ENCODE data around the gene SAMD4A. TPM values are rescaled to one million over a fixed set of nuclear protein-coding genes. Genes with fewer than 3 reads are reported as not detected.

SAMD4A gene
- total and polyA plus RNA-seq, 8 donors: 2.5 to 67.4 (median 15.9) TPM

DNA sequence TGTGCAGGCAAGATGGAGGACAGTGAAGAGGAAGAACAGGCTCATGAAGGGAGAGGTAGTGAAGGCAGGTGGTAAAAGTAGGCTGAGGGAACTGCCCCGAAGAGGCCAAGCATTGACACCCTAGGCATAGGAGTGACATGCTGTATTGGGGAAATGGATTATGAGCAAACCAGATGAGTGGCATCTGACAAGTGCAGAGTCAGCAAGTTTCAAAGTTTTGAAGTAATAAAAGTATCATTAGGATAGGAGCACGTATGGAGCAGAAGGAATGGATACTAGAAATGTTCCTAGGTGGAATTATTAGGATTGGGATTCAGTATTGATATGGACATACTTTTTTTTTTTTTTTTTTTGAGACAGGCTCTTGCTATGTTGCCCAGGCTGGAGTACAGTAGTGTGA lies 139.8 kb downstream of the SAMD4A start:
- H3K27me3 ChIP-seq: no peaks in the 10 kb centered on the region
- intact Hi-C loops (cut with DNase I; ENCODE audit: low total_unique reads): no loop called here
- no peak for TF ChIP-seq POLR2A (IDR thresholded peaks at IDR 0.05)
- TF ChIP-seq POLR2AphosphoS5 (IDR thresholded peaks at IDR 0.05): no peak
- no peak for TF ChIP-seq EP300 (IDR thresholded peaks at IDR 0.05)
- TF ChIP-seq, protein P1, sequence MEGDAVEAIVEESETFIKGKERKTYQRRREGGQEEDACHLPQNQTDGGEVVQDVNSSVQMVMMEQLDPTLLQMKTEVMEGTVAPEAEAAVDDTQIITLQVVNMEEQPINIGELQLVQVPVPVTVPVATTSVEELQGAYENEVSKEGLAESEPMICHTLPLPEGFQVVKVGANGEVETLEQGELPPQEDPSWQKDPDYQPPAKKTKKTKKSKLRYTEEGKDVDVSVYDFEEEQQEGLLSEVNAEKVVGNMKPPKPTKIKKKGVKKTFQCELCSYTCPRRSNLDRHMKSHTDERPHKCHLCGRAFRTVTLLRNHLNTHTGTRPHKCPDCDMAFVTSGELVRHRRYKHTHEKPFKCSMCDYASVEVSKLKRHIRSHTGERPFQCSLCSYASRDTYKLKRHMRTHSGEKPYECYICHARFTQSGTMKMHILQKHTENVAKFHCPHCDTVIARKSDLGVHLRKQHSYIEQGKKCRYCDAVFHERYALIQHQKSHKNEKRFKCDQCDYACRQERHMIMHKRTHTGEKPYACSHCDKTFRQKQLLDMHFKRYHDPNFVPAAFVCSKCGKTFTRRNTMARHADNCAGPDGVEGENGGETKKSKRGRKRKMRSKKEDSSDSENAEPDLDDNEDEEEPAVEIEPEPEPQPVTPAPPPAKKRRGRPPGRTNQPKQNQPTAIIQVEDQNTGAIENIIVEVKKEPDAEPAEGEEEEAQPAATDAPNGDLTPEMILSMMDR (IDR thresholded peaks at IDR 0.05): no peak
- no peak for DNase-seq
- no peak overlapping the region for H3K27ac ChIP-seq
- H3K36me3 ChIP-seq: peaks cover 0 to 20% (median 3%) of the 10 kb centered on the region in 4 donors
- no peaks in the 10 kb centered on the region for H3K9me3 ChIP-seq
- WGBS, 5 donors: 87 to 94% (median 88%) methylated on average over 2 of the region's 2 CpGs
- no peak overlapping the region for H3K4me3 ChIP-seq
- peaks cover 0 to 10% (median 3%) of the 10 kb centered on the region in 4 donors for H3K4me1 ChIP-seq

GRCh38 chr14:54708161-54708560 lies 141.2 kb downstream of the SAMD4A start:
- H3K36me3 ChIP-seq: peaks cover 0 to 7% (median 0%) of the 10 kb centered on the region in 4 donors
- H3K9me3 ChIP-seq: no peaks in the 10 kb centered on the region
- TF ChIP-seq POLR2A (IDR thresholded peaks at IDR 0.05): no peak
- no peak for TF ChIP-seq POLR2AphosphoS5 (IDR thresholded peaks at IDR 0.05)
- no peak for TF ChIP-seq EP300 (IDR thresholded peaks at IDR 0.05)
- TF ChIP-seq, protein P1 (IDR thresholded peaks at IDR 0.05): no peak
- peaks cover 4 to 23% (median 12%) of the 10 kb centered on the region in 4 donors for H3K4me1 ChIP-seq
- WGBS, 5 donors: 87 to 98% (median 89%) methylated on average over 2 of the region's 2 CpGs
- no peak for DNase-seq
- no peaks in the 10 kb centered on the region for H3K27me3 ChIP-seq
- no peak overlapping the region for H3K4me3 ChIP-seq
- H3K27ac ChIP-seq: no peak overlapping the region
- intact Hi-C loops (cut with DNase I; ENCODE audit: low total_unique reads): no loop called here

GRCh38 chr14:54708982-54709381 lies 142.1 kb downstream of the SAMD4A start:
- no peaks in the 10 kb centered on the region for H3K27me3 ChIP-seq
- peaks cover 4 to 32% (median 16%) of the 10 kb centered on the region in 4 donors for H3K4me1 ChIP-seq
- 77 to 88% (median 83%) methylated on average over 5 of the region's 5 CpGs for WGBS, 5 donors
- TF ChIP-seq POLR2AphosphoS5 (IDR thresholded peaks at IDR 0.05) (no peak), POLR2A (IDR thresholded peaks at IDR 0.05) (no peak), EP300 (IDR thresholded peaks at IDR 0.05) (no peak)
- TF ChIP-seq, protein P1 (IDR thresholded peaks at IDR 0.05): no peak
- no peak overlapping the region for H3K4me3 ChIP-seq
- DNase-seq: no peak
- no peak overlapping the region for H3K27ac ChIP-seq
- peaks cover 0 to 4% (median 0%) of the 10 kb centered on the region in 4 donors for H3K36me3 ChIP-seq
- intact Hi-C loops (cut with DNase I; ENCODE audit: low total_unique reads): no loop called here
- H3K9me3 ChIP-seq: no peaks in the 10 kb centered on the region

GRCh38 chr14:54709444-54709843 lies 142.5 kb downstream of the SAMD4A start:
- no peak overlapping the region for H3K4me3 ChIP-seq
- H3K4me1 ChIP-seq: peaks cover 4 to 32% (median 17%) of the 10 kb centered on the region in 4 donors
- TF ChIP-seq POLR2A (IDR thresholded peaks at IDR 0.05) (no peak), EP300 (IDR thresholded peaks at IDR 0.05) (no peak), POLR2AphosphoS5 (IDR thresholded peaks at IDR 0.05) (no peak)
- TF ChIP-seq, protein P1 (IDR thresholded peaks at IDR 0.05): no peak
- intact Hi-C loops (cut with DNase I; ENCODE audit: low total_unique reads): no loop called here
- no peaks in the 10 kb centered on the region for H3K27me3 ChIP-seq
- WGBS, 5 donors: 58 to 73% (median 71%) methylated on average over 2 of the region's 2 CpGs
- no peak overlapping the region for H3K27ac ChIP-seq
- DNase-seq: no peak
- H3K36me3 ChIP-seq: peaks cover 0 to 4% (median 0%) of the 10 kb centered on the region in 4 donors
- H3K9me3 ChIP-seq: no peaks in the 10 kb centered on the region

Measured in stomach (tissue), 9 donors.